WERI-Rb-1 (cell line): Measurements from ENCODE around the gene SPECC1.

ENCODE experiments used
- DNase-seq: peaks from one replicate; pipeline ENCODE4 v3.0.0-alpha.2; 2020
- H3K27ac ChIP-seq: fragments of 250-450 bp; sonication (Bioruptor Pico); 2 replicates; pipeline ENCODE4 v1.5.1; 2020; ENCODE audit warnings: mild to moderate bottlenecking, moderate library complexity
- H3K27me3 ChIP-seq: fragments of 250-450 bp; sonication (Bioruptor Pico); 2 replicates; pipeline ENCODE4 v1.5.1; 2021; ENCODE audit warnings: mild to moderate bottlenecking, low read depth, moderate library complexity; ENCODE audit not compliant: insufficient read depth, severe bottlenecking
- H3K36me3 ChIP-seq: fragments of 250-450 bp; sonication (Bioruptor Pico); 2 replicates; pipeline ENCODE4 v1.5.1; 2020; ENCODE audit warnings: mild to moderate bottlenecking, moderate library complexity
- H3K4me3 ChIP-seq: 2 replicates; pipeline ENCODE4 v1.5.1; 2011; ENCODE audit warnings: low read depth, mild to moderate bottlenecking, control low read depth, low read length
- H3K9me3 ChIP-seq: fragments of 250-450 bp; sonication (Bioruptor Pico); 2 replicates; pipeline ENCODE4 v1.5.1; 2021; ENCODE audit warnings: mild to moderate bottlenecking, moderate library complexity; ENCODE audit not compliant: severe bottlenecking
- TF ChIP-seq, protein P1 (sequence below): IDR thresholded peaks from 2 replicates; pipeline ENCODE4 v1.5.1; 2011; ENCODE audit warnings: low read depth, mild to moderate bottlenecking, control low read depth, inconsistent platforms, low read length

The SPECC1 gene

DNA sequence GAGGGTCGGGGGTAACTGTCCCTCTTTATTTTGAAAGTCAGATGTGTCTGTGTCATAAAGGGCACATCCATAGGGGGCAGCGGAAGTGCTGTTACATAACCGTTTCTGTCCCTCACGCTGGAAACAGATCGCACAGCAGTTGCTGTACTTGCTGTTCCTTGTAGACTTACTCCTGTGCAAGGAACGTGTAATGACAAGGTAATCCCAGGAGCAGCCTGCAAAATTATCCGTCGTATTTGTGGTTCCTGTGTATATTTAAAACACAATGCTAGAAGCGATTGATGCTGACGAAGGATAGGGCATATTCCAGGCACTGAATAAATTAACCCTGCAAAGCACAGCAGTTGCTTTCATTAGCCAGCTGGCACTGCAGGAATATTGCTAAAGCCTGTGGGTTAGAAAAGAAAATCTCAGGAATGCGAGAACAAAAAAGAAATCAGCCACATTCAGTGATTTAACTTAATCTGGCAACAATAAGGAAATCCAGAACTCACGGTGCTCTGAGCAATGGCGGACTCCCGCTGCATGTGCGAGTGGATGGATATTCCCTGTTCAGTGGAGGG lies 76.2 kb downstream of the SPECC1 start:
- no peaks in the 10 kb centered on the region for H3K9me3 ChIP-seq
- no peak for DNase-seq
- H3K27ac ChIP-seq: no peak overlapping the region
- H3K27me3 ChIP-seq: no peaks in the 10 kb centered on the region
- H3K4me3 ChIP-seq: no peak overlapping the region
- H3K36me3 ChIP-seq: no peaks in the 10 kb centered on the region
- TF ChIP-seq, protein P1, sequence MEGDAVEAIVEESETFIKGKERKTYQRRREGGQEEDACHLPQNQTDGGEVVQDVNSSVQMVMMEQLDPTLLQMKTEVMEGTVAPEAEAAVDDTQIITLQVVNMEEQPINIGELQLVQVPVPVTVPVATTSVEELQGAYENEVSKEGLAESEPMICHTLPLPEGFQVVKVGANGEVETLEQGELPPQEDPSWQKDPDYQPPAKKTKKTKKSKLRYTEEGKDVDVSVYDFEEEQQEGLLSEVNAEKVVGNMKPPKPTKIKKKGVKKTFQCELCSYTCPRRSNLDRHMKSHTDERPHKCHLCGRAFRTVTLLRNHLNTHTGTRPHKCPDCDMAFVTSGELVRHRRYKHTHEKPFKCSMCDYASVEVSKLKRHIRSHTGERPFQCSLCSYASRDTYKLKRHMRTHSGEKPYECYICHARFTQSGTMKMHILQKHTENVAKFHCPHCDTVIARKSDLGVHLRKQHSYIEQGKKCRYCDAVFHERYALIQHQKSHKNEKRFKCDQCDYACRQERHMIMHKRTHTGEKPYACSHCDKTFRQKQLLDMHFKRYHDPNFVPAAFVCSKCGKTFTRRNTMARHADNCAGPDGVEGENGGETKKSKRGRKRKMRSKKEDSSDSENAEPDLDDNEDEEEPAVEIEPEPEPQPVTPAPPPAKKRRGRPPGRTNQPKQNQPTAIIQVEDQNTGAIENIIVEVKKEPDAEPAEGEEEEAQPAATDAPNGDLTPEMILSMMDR: no peak

DNA sequence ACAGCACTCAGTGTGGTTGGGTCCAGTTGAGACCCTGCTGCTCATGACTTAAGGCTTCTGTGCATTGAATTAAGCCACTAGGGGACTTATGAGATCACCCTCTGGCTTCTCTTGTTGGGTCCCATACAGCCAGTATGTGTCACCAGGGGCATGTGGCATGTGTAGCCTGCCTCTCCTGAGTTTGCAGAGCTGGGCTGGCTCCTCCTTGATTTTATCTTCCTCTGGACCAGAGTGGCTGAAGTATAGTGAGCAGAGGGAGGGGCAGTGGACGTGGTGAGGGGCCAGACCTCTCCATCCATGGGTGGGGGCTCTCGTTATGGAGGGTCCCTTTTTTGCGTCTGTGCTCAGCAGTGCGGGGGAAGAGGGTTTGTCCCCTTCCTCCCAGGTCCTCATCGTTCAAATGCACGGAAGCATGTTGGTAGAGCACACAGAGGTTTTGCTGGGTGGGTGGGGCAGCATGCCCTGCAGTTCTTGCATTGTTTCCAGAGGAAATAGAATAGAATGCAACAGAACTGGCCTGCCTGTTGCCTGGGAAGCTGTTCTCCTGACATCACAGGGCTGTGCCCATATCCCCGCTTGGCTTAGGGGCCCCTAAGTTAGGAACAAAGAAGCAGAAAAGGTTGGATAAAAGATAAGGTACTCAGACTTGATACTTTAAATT lies 77.4 kb downstream of the SPECC1 start:
- no peaks in the 10 kb centered on the region for H3K9me3 ChIP-seq
- no peak for DNase-seq
- TF ChIP-seq, protein P1: no peak
- no peaks in the 10 kb centered on the region for H3K36me3 ChIP-seq
- H3K27ac ChIP-seq: no peak overlapping the region
- H3K4me3 ChIP-seq: no peak overlapping the region
- no peaks in the 10 kb centered on the region for H3K27me3 ChIP-seq

DNA sequence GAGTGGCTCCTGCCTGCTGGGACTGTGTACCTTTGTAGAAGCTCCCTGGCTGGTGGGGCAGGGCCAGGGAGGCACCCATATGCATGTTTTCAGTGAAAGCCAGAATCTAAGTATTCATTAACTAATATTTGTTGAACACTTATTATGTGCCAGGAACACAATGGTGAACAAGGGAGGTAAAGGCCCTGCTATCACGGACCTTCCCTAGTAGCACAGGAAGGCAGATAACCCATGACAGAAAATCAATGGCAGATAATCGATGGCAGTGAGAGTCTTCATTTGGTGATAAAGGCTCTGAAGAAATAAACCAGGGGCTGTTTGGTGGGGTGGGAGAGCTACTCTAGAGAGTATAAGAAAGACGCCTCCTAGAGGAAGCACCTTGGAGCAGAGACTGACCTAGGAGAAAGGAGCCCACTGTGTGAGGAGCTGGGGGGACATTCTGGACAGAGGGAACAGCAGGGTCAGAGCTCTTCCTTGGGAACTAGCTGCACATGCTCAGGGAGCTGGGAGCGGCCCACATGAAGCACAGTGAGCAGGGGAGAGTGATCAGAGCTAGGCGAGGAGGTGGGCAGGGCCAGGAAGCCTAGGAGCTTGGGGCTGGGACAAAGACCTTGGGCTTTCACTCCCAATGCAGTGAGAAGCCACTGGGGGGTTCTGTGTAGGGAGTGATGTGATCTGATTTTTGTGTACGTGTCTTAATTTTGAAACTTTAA lies 78.5 kb downstream of the SPECC1 start:
- TF ChIP-seq, protein P1: no peak
- Histone ChIP-seq H3K27ac (no peak overlapping the region), H3K36me3 (no peaks in the 10 kb centered on the region), H3K4me3 (no peak overlapping the region), H3K27me3 (no peaks in the 10 kb centered on the region), H3K9me3 (no peaks in the 10 kb centered on the region)
- DNase-seq: no peak

DNA sequence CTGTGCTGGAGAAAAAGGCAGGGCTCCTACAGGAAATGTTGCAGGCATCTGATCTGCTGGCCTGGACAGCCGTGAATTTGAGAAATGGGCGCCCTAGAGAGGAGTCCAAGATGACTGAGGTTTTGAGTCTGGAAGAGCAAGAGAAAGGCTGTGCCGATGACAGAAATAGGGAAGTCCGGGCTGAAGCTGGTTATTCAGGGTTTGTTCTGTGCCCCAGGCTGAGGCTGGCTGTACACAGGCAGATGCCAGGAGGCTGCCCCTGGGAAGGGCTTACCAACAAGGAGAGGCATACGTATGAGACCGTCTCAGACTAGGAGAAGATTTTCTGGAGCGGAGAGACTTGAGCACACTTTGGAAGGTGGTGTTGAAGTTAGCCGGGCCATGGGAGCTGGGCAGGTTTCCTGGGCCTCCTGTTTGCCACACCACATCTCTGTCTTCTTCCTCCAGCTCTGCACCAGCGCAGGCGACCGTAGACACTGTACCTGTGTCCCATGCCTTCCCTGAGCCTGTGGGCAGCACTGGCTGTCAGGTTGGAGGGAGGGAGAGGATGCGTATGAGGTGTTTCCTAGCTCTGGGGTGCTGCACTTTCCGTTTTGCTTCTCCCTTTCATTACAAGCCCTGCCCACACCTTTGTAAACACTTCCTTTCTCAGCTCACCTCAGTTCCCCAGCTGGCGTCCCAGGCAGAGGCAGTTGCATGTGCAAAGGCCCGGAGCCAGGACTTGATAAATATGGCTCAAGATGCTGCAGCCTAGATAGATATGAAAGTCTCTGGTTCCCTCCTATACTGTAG lies 80.8 kb downstream of the SPECC1 start:
- no peak for DNase-seq
- Histone ChIP-seq H3K27me3 (no peaks in the 10 kb centered on the region), H3K9me3 (no peaks in the 10 kb centered on the region), H3K36me3 (no peaks in the 10 kb centered on the region), H3K4me3 (no peak overlapping the region), H3K27ac (no peak overlapping the region)
- TF ChIP-seq, protein P1: no peak

DNA sequence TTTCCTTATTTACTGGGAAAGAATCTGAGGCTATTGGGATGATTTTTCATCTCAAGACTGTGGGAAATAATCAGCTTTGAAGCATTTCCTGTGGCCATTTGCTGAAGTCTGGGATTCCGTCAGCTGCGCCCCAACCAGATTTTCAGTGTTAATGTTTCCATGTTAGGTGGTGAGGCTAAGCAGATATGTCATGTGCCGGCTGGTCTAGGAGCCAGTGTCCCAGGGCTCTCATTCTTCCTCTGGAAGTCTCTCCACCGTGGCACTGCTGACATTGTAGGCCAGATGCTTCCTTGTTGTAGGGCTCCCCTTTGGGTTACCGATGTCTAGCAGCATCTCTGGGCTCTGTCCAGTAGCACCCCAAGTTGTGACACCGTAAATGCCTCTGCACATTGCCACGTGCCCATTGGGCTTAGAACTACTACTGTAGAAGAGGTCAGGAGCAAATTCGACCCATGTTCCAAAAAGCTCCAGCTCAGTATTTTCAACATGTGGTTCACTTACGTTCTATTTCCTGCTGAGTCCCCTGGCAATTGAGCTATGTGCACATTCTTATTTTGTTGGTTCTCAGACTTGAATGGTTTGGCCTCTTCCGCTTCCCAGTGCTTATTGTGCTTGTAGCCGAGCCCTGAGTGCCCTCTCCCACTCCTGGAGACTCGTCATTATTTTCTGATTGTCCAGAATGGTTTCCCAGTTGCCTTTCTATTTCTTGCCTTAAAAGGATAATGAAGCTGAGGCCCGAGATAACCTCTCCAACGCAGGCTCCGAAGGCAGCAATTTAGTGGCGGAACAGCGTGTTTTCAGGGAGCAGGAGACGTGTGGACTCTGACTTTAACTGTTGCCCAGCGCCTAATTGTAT lies 82.2 kb downstream of the SPECC1 start:
- H3K4me3 ChIP-seq: no peak overlapping the region

More for the DNA sequence above, 82.2 kb downstream of the SPECC1 start:
- TF ChIP-seq, protein P1: no peak
- H3K27me3 ChIP-seq: no peaks in the 10 kb centered on the region
- no peaks in the 10 kb centered on the region for H3K36me3 ChIP-seq
- H3K27ac ChIP-seq: no peak overlapping the region
- no peaks in the 10 kb centered on the region for H3K9me3 ChIP-seq
- no peak for DNase-seq
